ENCODE data around the gene APPBP2. TPM values are rescaled to one million over a fixed set of nuclear protein-coding genes. Genes with fewer than 3 reads are reported as not detected.

APPBP2 gene
- total RNA-seq, 4 donors from 2014 or later, result 24.9 to 35.4 (median 27.9) TPM

GRCh38 chr17:60403523-60403810 is 122.6 kb downstream of the APPBP2 start:
- TF ChIP-seq EP300 (IDR thresholded peaks at IDR 0.05), result no peak
- no peak for TF ChIP-seq CTCF (IDR thresholded peaks at IDR 0.05)
- TF ChIP-seq POLR2A (IDR thresholded peaks at IDR 0.05; ENCODE audit: low read depth), result no peak
- no peak for TF ChIP-seq POLR2AphosphoS5 (IDR thresholded peaks at IDR 0.05)

GRCh38 chr17:60401819-60402218 is 124.2 kb downstream of the APPBP2 start:
- Histone ChIP-seq H3K9me3 (no peaks in the 10 kb centered on the region), H3K4me1 (no peaks in the 10 kb centered on the region), H3K4me3 (no peak overlapping the region), H3K27ac (replicated peaks in 1 of 4) (no peak overlapping the region), H3K36me3 (no peaks in the 10 kb centered on the region), H3K27me3 (no peaks in the 10 kb centered on the region)
- no peak for TF ChIP-seq POLR2AphosphoS5 (IDR thresholded peaks at IDR 0.05)
- intact Hi-C loops (cut with DNase I), result no loop called here
- no peak for DNase-seq (ENCODE audit: extremely low spot score)

More at GRCh38 chr17:60403523-60403810, 122.6 kb downstream of the APPBP2 start:
- Histone ChIP-seq H3K27me3 (no peaks in the 10 kb centered on the region), H3K4me3 (no peak overlapping the region), H3K27ac (replicated peaks in 1 of 4) (no peak overlapping the region), H3K4me1 (no peaks in the 10 kb centered on the region), H3K36me3 (no peaks in the 10 kb centered on the region), H3K9me3 (no peaks in the 10 kb centered on the region)
- 79% methylated on average over 3 of the region's 3 CpGs for WGBS
- intact Hi-C loops (cut with DNase I), result no loop called here
- no peak for DNase-seq (ENCODE audit: extremely low spot score)

GRCh38 chr17:60398227-60398959 is 127.6 kb downstream of the APPBP2 start:
- WGBS, result 73% methylated on average over 3 of the region's 3 CpGs
- TF ChIP-seq POLR2A (IDR thresholded peaks at IDR 0.05; ENCODE audit: low read depth) (no peak), POLR2AphosphoS5 (IDR thresholded peaks at IDR 0.05) (no peak), EP300 (IDR thresholded peaks at IDR 0.05) (no peak), CTCF (IDR thresholded peaks at IDR 0.05) (no peak)
- Histone ChIP-seq H3K27ac (replicated peaks in 1 of 4) (peak overlapping the region in 2 of 4 donors; percentile 20 to 25), H3K9me3 (no peaks in the 10 kb centered on the region), H3K27me3 (no peaks in the 10 kb centered on the region), H3K4me1 (peaks cover 0 to 3% (median 1%) of the 10 kb centered on the region in 4 donors), H3K36me3 (no peaks in the 10 kb centered on the region), H3K4me3 (no peak overlapping the region)
- intact Hi-C loops (cut with DNase I), result no loop called here
- no peak for DNase-seq (ENCODE audit: extremely low spot score)

DNA sequence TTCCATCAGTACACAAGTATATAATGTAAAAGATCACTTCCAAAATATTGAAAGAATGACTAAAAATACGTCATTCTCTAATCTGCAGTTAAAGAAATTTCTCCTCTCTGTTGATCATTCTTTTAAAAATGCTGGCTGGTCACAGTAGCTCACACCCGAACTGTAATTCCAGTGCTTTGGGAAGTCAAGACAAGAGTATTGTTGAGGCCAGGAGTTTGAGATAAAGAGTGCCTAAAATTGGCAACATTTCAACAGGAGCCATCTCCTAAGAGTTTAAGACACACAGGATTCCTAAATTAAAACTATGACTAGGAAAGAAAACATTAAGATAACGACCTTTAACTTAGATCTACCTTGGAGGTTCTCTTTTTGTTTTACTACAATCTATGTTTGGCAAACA is 129.6 kb downstream of the APPBP2 start:
- Histone ChIP-seq H3K27me3 (no peaks in the 10 kb centered on the region), H3K4me3 (no peak overlapping the region), H3K27ac (replicated peaks in 1 of 4) (no peak overlapping the region), H3K4me1 (peaks cover 0 to 9% (median 8%) of the 10 kb centered on the region in 4 donors), H3K36me3 (no peaks in the 10 kb centered on the region), H3K9me3 (no peaks in the 10 kb centered on the region)
- 81% methylated on average over 3 of the region's 3 CpGs for WGBS
- TF ChIP-seq CTCF (IDR thresholded peaks at IDR 0.05) (no peak), POLR2AphosphoS5 (IDR thresholded peaks at IDR 0.05) (no peak), POLR2A (IDR thresholded peaks at IDR 0.05; ENCODE audit: low read depth) (no peak), EP300 (IDR thresholded peaks at IDR 0.05) (no peak)
- DNase-seq (ENCODE audit: extremely low spot score), result no peak
- intact Hi-C loops (cut with DNase I), result no loop called here

DNA sequence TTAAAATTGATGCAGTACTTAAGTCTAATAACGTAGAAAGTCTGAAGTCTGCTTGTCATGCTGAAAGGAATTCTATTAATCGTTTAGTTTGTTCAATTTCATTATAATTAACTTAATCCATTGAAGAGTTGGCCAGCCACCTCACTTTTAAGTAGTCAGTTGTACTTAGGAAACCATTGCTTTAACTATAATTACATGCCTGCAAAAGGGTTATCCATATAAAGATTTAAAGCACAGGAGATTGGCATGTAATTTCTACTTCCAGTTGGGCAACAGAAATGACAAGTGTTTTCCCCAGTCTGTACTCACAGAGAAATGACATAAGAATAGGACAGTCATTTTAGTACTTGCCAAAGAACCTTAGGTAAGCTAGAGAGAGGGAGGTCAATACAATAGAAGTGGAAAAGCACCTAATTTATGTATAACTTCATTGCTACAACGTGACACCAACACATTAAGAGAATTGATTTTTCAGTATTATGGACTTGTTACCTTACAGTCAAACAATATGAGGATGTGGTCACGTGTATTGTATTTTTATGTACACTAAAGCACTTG is 130.5 kb downstream of the APPBP2 start:
- no peak for DNase-seq (ENCODE audit: extremely low spot score)
- TF ChIP-seq POLR2AphosphoS5 (IDR thresholded peaks at IDR 0.05) (no peak), EP300 (IDR thresholded peaks at IDR 0.05) (no peak), CTCF (IDR thresholded peaks at IDR 0.05) (no peak), POLR2A (IDR thresholded peaks at IDR 0.05; ENCODE audit: low read depth) (no peak)
- H3K36me3 ChIP-seq, result no peaks in the 10 kb centered on the region
- H3K9me3 ChIP-seq, result no peaks in the 10 kb centered on the region
- no peak overlapping the region for H3K27ac ChIP-seq (replicated peaks in 1 of 4)
- no peaks in the 10 kb centered on the region for H3K27me3 ChIP-seq
- 85% methylated on average over 4 of the region's 4 CpGs for WGBS
- intact Hi-C loops (cut with DNase I), result no loop called here
- H3K4me1 ChIP-seq, result peaks cover 2 to 18% (median 13%) of the 10 kb centered on the region in 4 donors
- H3K4me3 ChIP-seq, result no peak overlapping the region

All from esophagus muscularis mucosa (tissue), 4 donors.